Cerebellar cortex (tissue), 1 donor: ENCODE results near the gene ACADL.
"Not testable (repeated sequence)": the region's sequence is repeated elsewhere in the genome, so short reads cannot be mapped to it uniquely, and the experiment has no call there.

ENCODE experiments used
- DNase-seq: peaks from one replicate; pipeline ENCODE4 v3.0.0-alpha.2; 2015; ENCODE audit warnings: low spot score

Gene ACADL

GRCh38 chr2:210199854-210200253 is 25.4 kb downstream of the ACADL start:
- DNase-seq: no peak

GRCh38 chr2:210199186-210199765 is 26.0 kb downstream of the ACADL start:
- DNase-seq: peak; percentile 36

- DNase-seq: no peak
Measured at GRCh38 chr2:210198326-210198725, 26.9 kb downstream of the ACADL start.

- DNase-seq: no peak
Measured at GRCh38 chr2:210197720-210198119, 27.5 kb downstream of the ACADL start.

GRCh38 chr2:210195101-210195852 is 30.0 kb downstream of the ACADL start:
- DNase-seq: peak; percentile 66

- no peak for DNase-seq
Measured at GRCh38 chr2:210190345-210190744, 34.9 kb downstream of the ACADL start.

- no peak for DNase-seq
Measured at GRCh38 chr2:210189452-210190138, 35.7 kb downstream of the ACADL start.

GRCh38 chr2:210188755-210189154 is 36.5 kb downstream of the ACADL start:
- no peak for DNase-seq

GRCh38 chr2:210188190-210188589 is 37.1 kb downstream of the ACADL start:
- DNase-seq: no peak

GRCh38 chr2:210183936-210184335 is 41.3 kb downstream of the ACADL start:
- DNase-seq: not testable (repeated sequence)

GRCh38 chr2:210181606-210182088 is 43.6 kb downstream of the ACADL start:
- not testable (repeated sequence) for DNase-seq

GRCh38 chr2:210181033-210181605 is 44.1 kb downstream of the ACADL start:
- DNase-seq: not testable (repeated sequence)

GRCh38 chr2:210180477-210180876 is 44.8 kb downstream of the ACADL start:
- DNase-seq: no peak

- DNase-seq: no peak
Measured at GRCh38 chr2:210179351-210179990, 45.8 kb downstream of the ACADL start.

GRCh38 chr2:210177769-210178168 is 47.5 kb downstream of the ACADL start:
- no peak for DNase-seq

GRCh38 chr2:210177115-210177514 is 48.1 kb downstream of the ACADL start:
- DNase-seq: not testable (repeated sequence)

- no peak for DNase-seq
Measured at GRCh38 chr2:210174086-210174485, 51.2 kb downstream of the ACADL start.

GRCh38 chr2:210172219-210172575 is 53.0 kb downstream of the ACADL start:
- DNase-seq: no peak

GRCh38 chr2:210171309-210172218 is 53.7 kb downstream of the ACADL start, which contains the start of gene KANSL1L:
Gene KANSL1L (minus strand): TSS chr2:210171409. CDS start chr2:210154582, 16,827 bp downstream.
- DNase-seq: peak; percentile 95

- DNase-seq: peak; percentile 94
Measured at GRCh38 chr2:210170446-210171303, 54.6 kb downstream of the ACADL start.
